Limb (tissue), 2 donors: ENCODE data around the gene DHRS7B.

ENCODE experiments used
- DNase-seq, 2 donors: peaks; one replicate each; pipeline ENCODE4 v3.0.0-alpha.2; 2016; ENCODE audit errors: extremely low spot score in 2 of 2

DHRS7B gene

DNA sequence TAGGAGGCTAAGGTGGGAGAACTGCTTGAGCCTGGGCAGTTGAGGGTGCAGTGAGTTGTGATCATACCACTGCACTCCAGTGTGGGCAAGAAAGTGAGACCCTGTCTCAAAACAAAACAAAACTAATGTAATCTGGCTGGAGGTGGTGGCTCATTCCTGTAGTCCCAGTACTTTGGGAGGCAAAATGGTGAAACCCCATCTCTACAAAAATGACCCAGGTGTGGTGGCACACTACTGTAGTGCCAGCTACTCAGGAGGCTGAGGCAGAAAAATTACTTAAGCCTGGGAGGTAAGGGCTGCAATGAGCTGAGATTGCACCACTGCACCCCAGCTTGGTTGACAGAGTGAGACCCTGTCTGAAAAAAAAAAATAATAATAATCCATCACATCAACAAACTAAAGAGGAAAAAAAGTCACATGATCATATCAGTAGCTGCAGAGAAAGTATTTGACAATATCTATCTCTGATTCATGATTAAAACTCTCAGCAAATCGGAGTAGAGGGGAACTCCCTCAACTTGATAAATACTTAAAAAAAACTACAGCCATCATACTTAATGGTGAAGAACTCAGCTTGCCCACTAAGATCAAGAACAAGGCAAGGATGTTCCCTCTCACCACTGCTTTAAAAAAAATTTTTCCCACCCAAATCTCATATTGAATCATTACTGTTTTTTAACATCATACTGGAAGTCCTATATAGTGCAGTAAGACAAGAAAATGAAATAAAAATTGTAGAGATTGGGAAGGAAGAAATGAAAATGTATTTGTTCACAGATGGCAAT lies 31.0 kb downstream of the DHRS7B start:
- DNase-seq = no peak

DNA sequence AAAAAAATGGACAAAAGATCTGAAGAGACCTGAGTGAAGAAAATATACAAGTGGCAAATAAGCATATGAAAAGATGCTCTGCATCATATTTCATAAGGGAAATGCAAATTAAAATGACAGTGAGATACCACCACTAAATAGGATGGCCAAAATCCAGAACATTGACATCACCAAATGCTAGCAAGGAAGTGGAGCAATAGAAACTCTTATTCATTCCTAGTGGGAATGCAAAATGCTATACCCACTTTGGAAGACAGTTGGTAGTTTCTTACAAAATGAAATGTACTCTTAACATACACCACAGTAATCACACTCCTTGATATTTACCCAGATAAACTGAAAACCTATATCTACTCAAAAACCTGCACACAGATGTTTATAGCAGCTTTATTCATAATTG lies 33.6 kb downstream of the DHRS7B start:
- no peak for DNase-seq

DNA sequence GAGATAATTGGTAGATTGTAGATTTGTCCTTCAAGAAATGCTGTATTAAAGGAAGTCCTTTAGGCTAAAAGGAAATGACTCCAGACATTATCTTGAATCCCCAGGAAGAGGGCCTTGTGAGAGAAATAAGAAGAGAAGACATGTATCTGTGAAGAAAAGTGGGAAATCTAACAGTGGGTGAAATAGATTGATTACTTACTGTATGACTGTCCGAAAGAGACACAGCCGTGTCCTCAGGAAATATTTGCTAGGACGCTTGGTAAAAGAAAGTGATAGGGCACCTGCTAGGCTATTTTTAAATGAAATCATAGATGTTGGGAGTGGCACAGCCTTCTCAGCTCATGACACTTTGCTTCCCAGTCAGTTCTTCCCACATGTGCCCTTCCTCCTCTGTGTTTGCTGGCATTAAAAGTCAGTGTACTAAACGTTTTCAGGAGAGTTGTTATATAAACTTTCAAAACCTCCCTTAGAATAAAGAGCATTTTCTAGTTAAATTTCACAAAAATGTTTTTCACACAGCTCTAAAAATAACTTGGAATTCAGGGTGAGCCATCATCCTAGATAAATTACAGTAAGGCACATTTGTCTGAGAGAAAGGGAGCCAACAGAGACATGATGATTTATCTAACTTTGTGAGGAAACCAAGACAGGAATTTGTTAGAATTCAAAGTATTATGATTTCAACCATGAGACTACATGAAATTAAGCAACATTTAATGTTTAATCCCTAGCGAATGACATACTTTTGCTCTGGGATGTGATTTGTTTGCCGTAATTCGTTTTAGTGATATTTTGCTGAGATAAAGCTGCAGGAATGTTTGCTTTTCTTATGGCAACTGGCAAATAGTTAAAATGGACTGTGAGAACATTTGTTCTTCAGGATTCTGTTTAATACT lies 35.0 kb downstream of the DHRS7B start:
- no peak for DNase-seq

DNA sequence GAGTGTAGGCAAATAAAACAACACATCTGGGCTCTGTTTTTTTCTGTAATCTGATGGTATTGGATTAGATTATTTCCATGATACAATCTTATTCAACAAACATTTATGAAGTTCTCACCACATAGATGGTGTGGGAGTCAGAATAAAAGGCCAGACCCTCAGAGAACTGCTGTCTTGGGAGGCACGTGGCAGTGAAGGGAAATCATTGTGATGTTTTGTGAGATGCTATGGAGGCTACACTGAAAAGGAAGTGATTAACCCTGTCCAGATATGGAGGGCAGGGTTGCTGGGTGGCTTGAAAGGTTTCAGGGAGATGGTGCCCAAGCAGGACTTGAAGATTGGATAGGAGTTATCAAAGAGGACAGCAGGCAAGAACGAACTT lies 35.6 kb downstream of the DHRS7B start:
- no peak for DNase-seq

DNA sequence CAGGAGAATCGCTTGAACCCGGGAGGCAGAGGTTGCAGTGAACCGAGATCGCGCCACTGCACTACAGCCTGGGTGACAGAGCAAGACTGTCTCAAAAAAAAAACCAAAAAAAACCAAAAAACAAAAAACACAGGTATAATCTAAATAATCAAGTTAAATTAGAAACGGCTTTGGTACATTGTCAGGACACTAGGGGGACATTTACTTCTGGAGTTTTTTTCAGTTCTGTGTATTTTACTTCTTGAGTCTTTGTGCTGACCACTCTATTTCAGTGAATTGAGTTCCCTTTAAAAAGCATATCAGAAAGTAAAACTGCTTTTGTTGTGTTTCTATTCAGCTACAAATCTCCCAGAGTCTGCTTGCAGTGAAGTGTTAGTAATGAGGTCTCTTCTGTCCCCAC lies 36.3 kb downstream of the DHRS7B start:
- DNase-seq = no peak

DNA sequence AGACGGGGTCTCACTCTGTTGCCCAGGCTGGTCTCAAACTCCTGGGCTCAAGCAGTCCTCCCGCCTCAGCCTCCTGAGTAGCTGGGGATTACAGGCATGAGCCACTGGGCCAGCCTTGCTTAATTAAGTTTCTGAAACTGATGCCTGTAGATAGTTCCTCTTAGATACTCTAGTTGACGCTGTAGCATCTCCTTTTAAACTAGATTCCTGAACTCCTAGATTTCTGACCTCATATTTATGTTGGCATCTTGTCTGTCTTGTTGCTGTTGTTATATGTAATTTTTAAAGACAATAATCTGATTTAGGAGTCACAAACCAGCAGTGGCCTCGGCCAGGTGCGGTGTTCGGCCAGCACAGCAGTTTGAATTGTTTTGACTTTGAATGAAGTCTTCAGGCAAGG lies 37.5 kb downstream of the DHRS7B start:
- DNase-seq = no peak

DNA sequence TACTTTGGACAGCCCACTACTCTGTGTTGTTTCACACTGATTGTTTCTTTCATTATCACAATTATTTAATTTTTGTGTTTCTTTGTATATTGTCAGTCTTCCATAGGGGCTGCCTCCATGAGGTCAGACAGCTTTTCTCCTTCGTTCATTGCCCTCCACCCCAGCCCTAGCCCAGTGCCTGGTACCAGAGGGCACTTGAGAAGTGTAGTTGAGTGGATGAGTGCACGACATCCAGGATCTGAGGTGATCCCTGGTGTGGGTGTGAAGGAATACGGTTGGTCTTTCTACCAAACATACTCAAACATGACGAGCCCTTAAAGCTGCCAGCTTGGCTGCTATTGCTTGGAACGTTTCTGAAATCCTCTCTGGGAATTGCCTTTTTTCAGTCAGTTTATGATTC lies 37.9 kb downstream of the DHRS7B start:
- no peak for DNase-seq

DNA sequence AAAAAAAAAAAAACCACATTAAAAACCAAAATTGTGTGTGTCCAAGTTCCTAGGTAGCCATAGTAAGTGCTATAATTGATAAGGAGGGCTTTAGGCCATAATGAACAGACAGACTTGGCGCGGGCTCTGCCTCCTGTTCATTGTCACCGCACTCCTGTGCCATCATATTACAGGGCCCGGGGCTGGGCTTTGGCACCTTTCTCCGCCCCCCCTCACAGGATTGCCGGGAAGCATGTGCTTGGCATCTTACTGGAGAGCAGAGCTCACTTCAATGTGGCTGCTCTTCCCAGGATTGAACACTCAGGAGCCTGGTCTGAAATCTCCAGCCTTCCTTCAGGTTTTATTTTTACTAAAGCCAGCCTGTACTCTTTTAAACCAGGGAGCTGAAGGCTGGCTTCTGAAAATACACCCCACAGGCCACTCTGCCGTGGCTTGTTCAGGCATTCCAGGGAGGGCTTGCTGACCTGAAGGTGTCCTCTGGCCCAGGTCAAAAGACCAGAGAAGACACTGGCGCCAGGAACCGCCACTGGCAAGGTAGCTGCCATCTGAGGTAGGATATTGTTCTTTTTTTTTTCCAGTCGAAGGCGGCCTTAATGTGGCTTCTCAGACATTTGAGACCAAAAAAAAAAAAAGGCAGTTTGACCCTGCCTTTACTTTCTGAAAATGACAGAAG lies 39.3 kb downstream of the DHRS7B start:
- DNase-seq = no peak

DNA sequence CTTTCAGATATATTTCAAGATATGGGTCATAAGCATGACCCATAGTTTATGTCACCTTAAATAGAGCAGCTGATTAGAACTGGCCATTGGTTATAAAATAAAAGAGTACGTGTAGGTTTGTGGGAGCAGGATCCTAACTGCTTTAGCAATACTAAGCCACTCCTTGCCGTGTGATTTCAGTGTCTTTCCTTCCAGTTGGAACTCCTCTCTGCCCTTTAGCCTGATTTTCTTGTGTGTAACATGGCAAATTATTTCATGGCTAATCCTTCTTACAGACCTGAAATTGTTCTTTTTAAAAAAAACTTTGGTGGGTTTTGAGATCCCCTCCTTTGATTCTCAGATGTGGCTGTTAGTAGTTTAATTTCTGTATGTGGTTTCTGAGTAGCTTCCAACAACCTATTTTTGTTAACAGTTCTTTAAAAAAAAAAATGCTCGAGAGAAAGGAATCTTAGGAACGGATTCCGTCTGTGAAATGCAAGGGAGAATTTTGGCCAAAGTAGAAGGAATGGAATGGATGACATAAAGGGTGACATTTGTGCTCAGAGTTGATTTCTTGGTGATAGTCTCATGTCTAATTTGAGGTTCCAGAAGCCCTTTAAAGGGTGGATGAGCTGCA lies 39.9 kb downstream of the DHRS7B start:
- DNase-seq = no peak

DNA sequence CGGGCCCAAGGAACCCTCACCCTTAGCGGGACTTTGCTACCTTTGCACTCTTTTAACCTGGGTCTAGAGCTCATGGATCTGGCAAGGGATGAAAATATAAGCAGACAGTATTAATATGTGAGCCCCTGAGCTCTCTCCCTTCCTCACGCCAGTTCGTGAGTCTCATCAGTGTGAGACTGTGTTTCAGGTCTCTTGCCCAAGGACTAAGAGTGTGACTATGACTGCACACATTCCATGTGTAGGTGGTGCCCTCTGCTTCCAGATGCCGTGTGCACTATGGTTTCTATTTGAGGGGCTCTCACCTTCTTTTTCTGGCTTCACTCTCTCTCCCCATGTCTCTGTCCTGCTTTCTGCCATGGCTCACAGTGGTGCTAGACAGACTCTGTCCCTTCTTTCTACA lies 40.5 kb downstream of the DHRS7B start:
- DNase-seq = no peak

DNA sequence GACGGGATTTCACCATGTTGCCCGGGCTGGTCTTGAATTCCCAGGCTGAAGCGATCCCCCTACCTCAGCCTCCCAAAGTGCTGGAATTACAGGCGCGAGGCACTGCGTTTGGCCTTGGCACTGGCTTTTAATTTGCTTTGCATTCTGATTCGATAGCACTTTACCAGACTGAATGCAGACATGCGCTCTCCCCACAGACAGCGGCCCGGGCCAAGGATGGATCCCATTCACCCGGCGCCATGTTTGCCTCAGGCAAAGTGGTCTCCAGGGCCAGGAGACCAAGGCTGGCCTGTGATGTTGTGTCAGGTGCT lies 41.7 kb downstream of the DHRS7B start:
- no peak for DNase-seq

DNA sequence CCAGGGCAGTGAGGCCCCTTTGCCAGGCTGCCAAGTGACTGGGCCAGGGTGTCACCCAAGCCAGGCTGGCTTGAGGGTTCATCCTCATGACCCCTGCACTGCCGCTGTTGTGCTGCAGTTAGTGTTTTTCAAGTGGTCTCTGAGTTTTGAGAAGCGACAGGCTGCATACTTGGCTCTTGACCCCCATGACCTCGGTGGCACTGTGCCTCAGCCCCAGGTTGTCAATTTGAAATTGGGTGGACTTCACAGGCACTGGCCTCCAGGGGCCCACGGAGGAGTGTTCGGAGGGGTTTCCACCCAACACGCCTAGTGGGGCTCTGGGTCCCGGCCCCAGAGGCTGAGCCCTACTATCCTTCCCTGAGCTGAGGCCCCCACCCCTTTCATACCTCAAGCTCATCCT lies 42.7 kb downstream of the DHRS7B start:
- DNase-seq = no peak

DNA sequence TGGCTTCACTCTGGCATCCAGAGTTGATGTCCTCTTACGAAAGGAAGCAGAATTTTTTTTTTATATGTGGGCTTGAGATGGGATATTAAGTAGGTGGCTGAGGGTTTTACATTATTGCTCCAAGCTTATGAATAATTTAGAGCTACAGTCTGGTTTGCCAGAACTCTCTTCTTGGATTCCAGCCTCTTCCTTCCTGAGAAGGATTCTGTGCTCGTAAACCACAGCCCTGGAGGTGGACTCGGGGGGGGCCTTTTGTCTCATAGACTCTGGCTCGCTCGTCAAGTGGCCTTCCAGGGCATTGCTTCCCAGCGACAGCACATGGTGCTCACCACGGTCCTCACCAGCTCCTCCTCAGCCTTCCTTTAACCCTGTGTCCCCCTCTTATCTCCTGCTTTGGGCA lies 44.0 kb downstream of the DHRS7B start:
- DNase-seq = no peak

DNA sequence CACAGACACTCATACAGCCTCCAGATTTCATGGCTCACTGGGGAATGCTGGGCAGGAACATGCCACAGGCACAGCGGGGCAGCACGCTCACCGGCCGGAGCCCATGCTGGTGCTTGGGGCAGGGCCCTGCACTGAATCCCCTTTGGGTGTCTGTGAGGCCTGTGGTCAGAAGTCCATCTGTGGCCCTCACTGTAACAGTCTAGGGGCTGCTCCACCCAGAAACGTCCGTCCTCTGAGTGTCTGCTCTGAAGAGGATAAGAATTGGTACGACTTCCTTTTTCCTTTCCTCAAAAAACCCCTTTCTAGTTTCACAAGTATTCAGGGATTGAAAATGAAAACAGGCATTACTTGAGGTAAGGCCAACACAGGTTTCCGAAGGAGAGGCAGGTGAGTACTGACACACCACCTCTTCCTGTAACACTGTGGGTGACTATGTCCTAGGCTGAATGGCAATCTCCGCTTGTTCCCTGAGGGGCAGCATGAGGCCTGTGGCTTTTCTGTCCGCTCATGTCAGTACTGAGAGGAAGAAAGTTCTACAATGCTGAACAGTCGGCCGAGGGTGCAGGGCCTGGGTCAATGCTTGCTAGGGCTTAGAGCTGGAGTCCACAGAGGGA lies 44.7 kb downstream of the DHRS7B start:
- no peak for DNase-seq

DNA sequence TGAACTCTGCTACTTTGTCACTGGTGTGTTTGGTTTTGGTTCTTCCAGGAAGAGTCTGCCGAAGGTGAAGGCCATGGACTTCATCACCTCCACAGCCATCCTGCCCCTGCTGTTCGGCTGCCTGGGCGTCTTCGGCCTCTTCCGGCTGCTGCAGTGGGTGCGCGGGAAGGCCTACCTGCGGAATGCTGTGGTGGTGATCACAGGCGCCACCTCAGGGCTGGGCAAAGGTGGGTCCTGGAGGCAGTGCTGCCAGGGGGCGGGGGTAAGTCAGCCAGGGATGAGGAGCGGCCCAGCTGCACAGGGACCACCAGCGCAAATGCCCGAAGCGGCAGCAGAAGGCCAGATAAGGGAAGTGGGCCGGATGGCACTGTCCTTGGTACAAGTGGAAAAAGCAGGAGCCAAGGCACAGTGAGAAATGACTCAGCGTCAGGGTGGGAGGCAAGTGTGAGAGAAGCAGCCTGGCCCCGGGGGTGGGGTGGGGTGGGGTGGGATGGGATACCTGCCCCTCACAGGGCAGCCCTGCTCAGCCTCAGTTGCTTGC lies 45.3 kb downstream of the DHRS7B start:
- DNase-seq = no peak

DNA sequence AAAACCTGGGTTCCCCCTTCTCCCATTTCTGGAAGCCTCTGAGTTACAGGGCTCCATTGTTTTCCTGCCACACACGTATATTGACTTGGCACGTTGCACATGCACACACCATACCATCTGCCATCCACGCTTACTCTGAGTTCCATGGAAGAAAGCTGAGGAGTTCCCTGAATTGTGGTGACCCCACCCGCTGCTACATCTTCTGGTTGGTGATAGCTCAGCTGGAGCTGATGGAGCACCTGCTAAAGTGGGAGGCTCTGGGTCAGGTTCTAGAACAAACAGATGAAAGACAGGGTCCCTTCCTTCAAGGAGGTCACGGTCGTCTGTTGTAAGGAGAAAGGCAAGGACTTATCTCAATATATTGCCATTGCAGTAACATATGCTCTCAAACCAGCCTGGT lies 46.1 kb downstream of the DHRS7B start:
- DNase-seq = no peak

DNA sequence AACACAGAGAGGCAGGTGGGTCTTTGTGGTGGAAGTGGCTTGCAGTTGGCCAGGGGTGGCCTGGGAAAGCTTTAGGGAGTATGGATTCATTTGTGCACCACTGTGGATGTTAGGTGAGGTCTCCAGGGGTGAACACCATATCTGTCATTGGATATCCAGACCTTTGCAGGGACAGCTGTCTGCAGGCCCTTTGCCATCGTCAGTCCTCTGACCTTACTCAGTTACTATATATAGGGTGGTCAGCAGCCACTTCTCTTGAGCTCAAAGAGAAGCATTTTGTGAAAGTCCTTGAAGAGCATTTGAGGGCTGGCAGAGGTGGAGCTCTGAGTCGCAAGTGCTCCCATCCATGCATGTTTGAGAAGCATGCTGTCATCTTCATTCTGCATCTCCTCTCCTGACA lies 46.8 kb downstream of the DHRS7B start:
- DNase-seq = no peak

DNA sequence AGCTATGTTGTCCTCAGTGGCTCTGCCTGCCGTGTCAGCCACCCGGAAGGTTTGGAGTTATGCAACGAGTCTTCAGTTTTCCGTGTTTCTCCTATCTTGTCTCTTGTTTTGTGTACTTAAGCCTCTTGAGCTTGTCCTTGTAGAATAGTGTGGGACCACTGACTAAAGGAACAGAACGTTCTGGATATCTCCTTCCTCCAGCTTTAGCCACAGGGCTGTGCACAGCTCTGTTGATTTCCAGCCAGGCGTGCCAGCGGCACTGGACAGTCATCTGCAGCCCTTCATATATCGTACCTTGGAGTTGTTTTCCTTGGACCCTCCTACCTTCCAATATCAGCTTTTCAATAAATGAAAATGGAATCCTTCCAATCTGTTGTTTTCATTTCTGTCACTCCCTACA lies 47.4 kb downstream of the DHRS7B start:
- DNase-seq = no peak

DNA sequence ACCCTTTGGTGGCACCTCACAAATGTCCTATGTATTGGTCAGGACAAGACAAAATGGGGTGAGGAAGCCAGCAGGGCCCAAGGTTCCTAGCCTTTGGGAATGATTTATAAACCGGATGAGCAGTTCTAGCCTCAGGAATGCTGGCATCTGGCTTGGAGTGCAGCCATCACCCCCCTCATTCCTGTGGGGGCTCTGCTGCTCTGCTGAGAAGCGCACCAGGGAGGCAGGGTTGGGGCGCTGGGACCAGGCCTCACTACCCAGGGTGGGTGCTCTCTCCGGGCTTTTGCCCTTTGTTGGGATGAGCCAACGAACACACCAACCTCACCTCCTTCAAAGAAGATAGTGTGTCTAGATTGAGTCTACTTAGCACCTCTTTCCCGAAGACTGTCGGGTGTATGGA lies 47.9 kb downstream of the DHRS7B start:
- no peak for DNase-seq

DNA sequence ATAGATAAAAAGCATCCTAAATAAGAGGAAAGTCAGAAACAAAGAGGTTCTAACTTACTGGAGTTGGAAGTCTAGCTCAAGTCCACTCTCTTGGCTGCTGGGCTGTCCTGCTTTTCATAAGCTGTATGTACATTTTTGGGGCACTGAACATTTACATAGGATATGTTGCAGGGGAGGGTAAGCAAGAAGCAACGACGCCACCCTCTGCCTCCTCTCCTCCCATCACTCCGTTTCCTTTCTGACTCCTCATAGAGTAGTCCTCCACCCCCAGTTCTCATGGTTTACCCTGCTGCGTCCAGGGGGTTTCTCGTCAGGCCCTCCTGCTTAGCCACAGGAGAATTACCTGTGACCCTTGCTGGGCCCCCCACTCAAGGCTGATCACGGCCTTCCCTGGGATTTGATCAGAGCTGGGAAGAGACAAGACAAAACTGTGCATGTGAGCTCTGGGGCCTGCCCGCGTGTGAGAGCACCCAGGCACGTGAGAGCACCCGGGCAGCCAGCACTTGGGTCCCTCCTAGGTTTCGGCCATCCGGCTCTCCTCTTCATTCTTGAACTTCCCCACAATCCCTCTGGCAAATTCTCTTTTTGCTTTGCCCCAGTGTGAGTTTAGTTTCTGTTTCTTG lies 50.1 kb downstream of the DHRS7B start:
- no peak for DNase-seq

DNA sequence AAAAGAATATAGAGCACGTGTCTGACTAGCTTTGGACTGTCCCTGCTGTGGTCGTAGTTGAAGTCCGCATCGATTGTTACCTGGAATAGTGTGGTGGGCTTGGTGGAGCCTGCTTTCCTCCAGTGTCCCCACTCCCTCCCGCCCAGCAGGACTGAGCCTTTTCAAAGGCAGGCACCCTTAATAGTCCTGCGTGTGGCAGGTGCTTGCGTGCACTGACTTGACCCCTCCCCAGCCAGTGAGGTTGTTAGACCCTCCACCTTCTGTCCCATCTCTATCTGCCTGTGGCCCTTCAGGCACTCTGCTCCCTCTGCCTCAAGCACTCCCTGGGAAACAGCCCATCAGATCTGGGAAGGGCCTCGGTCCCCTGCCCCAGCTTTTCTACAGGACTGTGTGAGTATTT lies 50.6 kb downstream of the DHRS7B start:
- DNase-seq = no peak
